ENCODE data around the gene PPP1R12B.
"Not testable (repeated sequence)": the region's sequence is repeated elsewhere in the genome, so short reads cannot be mapped to it uniquely, and the experiment has no call there.

PPP1R12B gene

DNA sequence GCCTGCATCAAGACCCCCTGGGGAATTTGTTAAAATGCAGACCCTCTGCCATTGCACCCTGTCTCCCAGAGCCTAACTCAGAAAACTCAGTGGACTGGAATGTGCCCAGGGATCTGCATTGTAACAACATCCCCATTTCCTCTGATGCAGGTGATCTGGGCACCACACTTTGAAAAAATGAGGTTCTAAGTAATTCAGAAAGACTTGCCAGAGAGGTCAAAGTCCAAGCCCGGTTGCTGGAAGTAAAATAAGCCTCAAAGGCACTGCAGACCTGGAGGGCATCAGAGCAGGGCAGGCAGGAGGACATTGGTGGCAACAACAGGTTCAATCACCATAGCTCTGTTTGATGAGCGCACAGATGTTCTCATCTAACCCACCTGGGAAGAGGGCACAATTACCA lies 271.0 kb downstream of the PPP1R12B start:
- ChIA-PET CTCF (no interaction called here), POLR2A (no interaction called here)
- no peak for DNase-seq (ENCODE audit: extremely low spot score)
- TF ChIP-seq CTCF (IDR thresholded peaks at IDR 0.05; ENCODE audit: control extremely low read depth, extremely low read depth, low read depth, missing control alignments): no peak

GRCh38 chr1:202620036-202620435 lies 271.5 kb downstream of the PPP1R12B start:
- POLR2A ChIA-PET: not testable (repeated sequence)
- CTCF ChIA-PET: interaction anchor here (2.3 kb wide), 1 partner anchor 100 kb away, joined by 5 read pairs; no protein-coding TSS in a partner anchor

DNA sequence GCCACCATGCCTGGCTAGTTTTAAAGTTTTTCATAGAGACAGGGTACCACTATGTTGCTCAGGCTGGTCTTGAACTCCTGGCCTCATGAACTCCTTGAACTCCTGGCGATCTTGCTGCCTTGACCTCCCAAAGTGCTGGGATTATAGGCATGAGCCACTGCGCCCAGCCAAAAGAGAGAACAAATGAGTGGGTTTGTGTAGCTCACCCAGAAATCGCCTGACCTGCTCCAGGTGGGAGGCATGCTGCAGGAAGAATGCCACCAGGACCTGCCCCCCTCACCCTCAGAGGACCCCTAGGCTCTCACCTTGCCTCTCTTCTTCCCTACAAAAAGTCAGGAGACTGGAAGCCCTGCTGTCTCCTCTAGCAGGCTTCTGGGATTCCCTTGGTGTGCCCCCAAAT lies 272.9 kb downstream of the PPP1R12B start:
- no peak for DNase-seq (ENCODE audit: extremely low spot score)
- POLR2A ChIA-PET: no interaction called here
- no peak for TF ChIP-seq CTCF (IDR thresholded peaks at IDR 0.05; ENCODE audit: control extremely low read depth, extremely low read depth, low read depth, missing control alignments)
- CTCF ChIA-PET: interaction anchor here (0.9 to 2.3 kb wide), 3 partner anchors 15 to 98 kb away, joined by 3 to 5 read pairs (median 4); no protein-coding TSS in a partner anchor

More at GRCh38 chr1:202620036-202620435, 271.5 kb downstream of the PPP1R12B start:
- not testable (repeated sequence) for DNase-seq (ENCODE audit: extremely low spot score)

DNA sequence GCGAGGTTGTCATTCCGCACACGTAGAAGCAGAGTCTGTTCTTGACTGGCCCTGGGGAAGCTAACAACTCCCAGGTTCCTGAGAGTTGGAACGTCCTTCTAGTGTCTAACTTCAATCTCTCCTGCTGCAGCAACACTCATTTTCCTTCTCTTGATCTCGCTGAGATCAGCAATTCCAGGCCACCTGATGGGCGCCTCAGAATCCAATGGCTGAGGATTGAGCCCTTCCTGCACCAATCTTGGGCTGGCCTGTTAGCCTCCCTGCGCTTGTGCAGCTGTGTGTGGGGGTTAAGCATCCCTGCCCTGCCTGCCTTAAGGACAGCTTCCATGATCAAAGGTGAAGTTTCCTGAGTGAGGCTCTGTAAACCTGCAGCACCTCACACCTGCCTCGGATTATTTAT lies 273.9 kb downstream of the PPP1R12B start:
- CTCF ChIA-PET: interaction anchor here (2.3 kb wide), 1 partner anchor 97 kb away, joined by 5 read pairs; no protein-coding TSS in a partner anchor
- DNase-seq (ENCODE audit: extremely low spot score): no peak
- POLR2A ChIA-PET: no interaction called here
- TF ChIP-seq CTCF (IDR thresholded peaks at IDR 0.05; ENCODE audit: control extremely low read depth, extremely low read depth, low read depth, missing control alignments): no peak

DNA sequence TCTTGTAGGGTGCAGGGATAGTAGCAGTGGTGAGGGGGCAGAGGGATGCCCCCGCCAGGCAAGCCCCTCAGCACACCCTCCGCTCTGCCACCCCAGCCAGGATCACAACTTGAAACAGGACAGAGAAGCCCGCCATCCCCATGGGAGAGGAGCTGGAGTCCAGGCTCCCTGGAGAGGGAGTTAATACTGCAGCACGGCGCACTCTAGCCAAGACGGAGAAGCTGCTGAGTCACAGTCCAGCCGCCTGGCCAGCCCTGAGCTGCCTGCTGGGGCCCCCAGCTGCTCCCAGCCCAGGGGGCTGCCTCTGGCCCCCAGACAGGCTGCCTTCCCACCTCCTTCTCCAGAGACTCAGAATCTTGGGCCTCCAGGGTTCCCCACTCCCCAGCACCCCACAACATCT lies 274.6 kb downstream of the PPP1R12B start:
- ChIA-PET POLR2A (no interaction called here), CTCF (interaction anchor here (1.6 kb wide), 1 partner anchor 159 kb away, joined by 7 read pairs; no protein-coding TSS in a partner anchor)
- DNase-seq (ENCODE audit: extremely low spot score): no peak
- TF ChIP-seq CTCF (IDR thresholded peaks at IDR 0.05; ENCODE audit: control extremely low read depth, extremely low read depth, low read depth, missing control alignments): no peak

DNA sequence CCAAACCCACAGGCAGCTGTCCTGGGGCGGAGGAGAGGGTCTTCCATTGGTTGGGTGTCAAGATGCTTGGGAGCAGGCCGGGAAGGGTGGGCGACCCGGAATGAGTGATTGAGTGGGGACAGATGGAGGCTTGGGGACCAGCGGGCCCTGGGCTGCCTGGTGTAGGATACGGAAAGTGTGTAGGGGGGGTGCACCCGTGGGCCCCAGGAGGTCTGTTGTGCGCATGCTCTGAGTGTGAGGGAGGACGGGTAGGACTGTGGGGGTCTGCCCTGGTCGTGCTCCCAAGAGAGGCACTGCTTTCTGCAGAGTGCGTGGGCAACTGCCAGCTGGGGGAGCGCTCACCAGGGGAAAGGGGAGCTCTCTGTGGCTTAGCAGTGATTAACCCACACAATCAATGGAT lies 275.0 kb downstream of the PPP1R12B start:
- DNase-seq (ENCODE audit: extremely low spot score); POLR2A ChIA-PET: not testable (repeated sequence)
- CTCF ChIA-PET: interaction anchor here (1.6 kb wide), 1 partner anchor 159 kb away, joined by 7 read pairs; no protein-coding TSS in a partner anchor

- ChIA-PET POLR2A (no interaction called here), CTCF (interaction anchor here (1.6 kb wide), 1 partner anchor 160 kb away, joined by 7 read pairs; no protein-coding TSS in a partner anchor)
- DNase-seq (ENCODE audit: extremely low spot score): no peak
- no peak for TF ChIP-seq CTCF (IDR thresholded peaks at IDR 0.05; ENCODE audit: control extremely low read depth, extremely low read depth, low read depth, missing control alignments)
Measured at GRCh38 chr1:202624088-202624780, 275.7 kb downstream of the PPP1R12B start.
